IPS DF 6.9 (cell line): ENCODE measurements around the gene GCFC2.
"Not testable (repeated sequence)": the region's sequence is repeated elsewhere in the genome, so short reads cannot be mapped to it uniquely, and the experiment has no call there.

ENCODE experiments used
- DNase-seq: peaks from one replicate; pipeline ENCODE4 v3.0.0-alpha.2; 2013; ENCODE audit warnings: low read depth, low spot score
- H3K27ac ChIP-seq: one replicate; pipeline ENCODE4 v1.5.1; 2013; ENCODE audit warnings: low read length, control low read depth
- H3K27me3 ChIP-seq: 2 replicates; pipeline ENCODE4 v1.6.1; 2013; ENCODE audit warnings: mild to moderate bottlenecking, low read length; ENCODE audit not compliant: control insufficient read depth, insufficient read depth
- H3K36me3 ChIP-seq: 2 replicates; pipeline ENCODE4 v1.6.1; 2013; ENCODE audit warnings: low read length; ENCODE audit not compliant: control insufficient read depth, insufficient read depth
- H3K4me1 ChIP-seq: 2 replicates; pipeline ENCODE4 v1.6.1; 2013; ENCODE audit warnings: low read length; ENCODE audit not compliant: control insufficient read depth, insufficient read depth
- H3K4me3 ChIP-seq: 2 replicates; pipeline ENCODE4 v1.5.1; 2013; ENCODE audit warnings: mild to moderate bottlenecking, low read length
- H3K9me3 ChIP-seq: 2 replicates; pipeline ENCODE4 v1.6.1; 2013; ENCODE audit warnings: low read length, inconsistent platforms; ENCODE audit not compliant: control insufficient read depth, insufficient read depth
- WGBS: extraction: QIAGEN DNeasy Blood & Tissue Kit; methylation state at CpG from one replicate; pipeline ENCODE4 v1.1.7; 2013; ENCODE audit warnings: mixed read lengths, missing lambda C conversion rate; ENCODE audit not compliant: insufficient read length, insufficient coverage; 5-methylcytosine and 5-hydroxymethylcytosine counted together

Gene GCFC2

DNA sequence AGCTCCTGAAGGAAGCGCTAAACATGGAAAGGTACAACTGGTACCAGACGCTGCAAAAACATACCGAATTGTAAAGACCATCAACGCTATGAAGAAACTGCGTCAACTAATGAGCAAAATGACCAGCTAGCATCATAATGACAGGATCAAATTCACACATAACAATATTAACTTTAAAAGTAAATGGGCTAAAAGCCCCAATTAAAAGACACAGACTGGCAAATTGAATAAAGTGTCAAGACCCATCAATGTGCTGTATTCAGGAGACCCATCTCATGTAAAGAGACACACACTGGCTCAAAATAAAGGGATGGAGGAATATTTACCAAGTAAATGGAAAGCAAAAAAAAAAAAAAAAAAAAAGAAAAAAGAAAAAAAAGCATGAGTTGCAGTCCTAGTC is 27.3 kb downstream of the GCFC2 start:
- H3K27ac ChIP-seq, DNase-seq, H3K9me3 ChIP-seq, H3K4me3 ChIP-seq, H3K4me1 ChIP-seq, H3K27me3 ChIP-seq, H3K36me3 ChIP-seq: not testable (repeated sequence)
- WGBS: no CpG with 5 or more reads among the region's 5 CpGs

DNA sequence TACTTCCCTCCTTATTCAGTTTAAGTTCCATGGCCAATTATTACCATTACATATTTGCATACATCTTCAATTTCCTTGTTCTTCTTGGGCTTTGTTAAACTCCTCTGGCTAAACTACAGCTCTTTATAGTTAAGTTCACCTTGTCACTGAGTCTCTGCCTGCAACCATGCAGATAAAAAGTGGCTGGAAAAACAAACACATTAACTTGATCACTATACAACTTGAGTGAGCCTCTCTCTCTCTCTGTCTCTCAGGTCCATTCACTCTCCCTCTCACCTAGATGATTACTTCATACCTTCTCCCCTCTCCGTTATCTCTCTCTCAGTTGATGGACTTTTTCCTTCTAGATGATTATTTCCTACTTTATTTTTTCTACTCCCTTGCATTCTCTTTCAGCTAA is 30.3 kb downstream of the GCFC2 start:
- Histone ChIP-seq H3K9me3 (no peaks in the 10 kb centered on the region), H3K4me3 (no peak overlapping the region), H3K27ac (no peak overlapping the region), H3K36me3 (no peaks in the 10 kb centered on the region), H3K27me3 (no peaks in the 10 kb centered on the region), H3K4me1 (no peaks in the 10 kb centered on the region)
- no peak for DNase-seq
- WGBS: 100% methylated on average over 1 of the region's 1 CpG

DNA sequence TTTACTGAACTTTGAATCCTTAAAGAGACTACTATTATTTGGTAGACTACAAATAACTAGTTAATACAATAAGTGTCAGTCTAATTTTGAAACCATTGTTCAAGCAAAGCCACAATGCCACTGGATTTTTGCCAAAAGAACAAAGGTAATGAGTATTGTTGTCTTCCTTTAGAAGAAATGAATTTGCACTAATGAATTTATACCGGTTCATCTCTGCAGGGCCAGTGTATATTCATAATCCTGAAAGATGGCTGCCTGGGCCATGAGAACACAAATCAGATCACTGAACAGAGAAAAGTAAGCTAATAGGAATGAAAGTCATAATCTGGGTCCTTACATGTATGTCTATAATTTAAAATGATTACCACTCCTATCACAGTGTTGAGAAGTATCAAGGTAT is 31.2 kb downstream of the GCFC2 start:
- no peaks in the 10 kb centered on the region for H3K27me3 ChIP-seq
- no peaks in the 10 kb centered on the region for H3K4me1 ChIP-seq
- no CpG with 5 or more reads among the region's 1 CpG for WGBS
- no peak overlapping the region for H3K27ac ChIP-seq
- H3K36me3 ChIP-seq: no peaks in the 10 kb centered on the region
- no peak for DNase-seq
- no peak overlapping the region for H3K4me3 ChIP-seq
- H3K9me3 ChIP-seq: no peaks in the 10 kb centered on the region

DNA sequence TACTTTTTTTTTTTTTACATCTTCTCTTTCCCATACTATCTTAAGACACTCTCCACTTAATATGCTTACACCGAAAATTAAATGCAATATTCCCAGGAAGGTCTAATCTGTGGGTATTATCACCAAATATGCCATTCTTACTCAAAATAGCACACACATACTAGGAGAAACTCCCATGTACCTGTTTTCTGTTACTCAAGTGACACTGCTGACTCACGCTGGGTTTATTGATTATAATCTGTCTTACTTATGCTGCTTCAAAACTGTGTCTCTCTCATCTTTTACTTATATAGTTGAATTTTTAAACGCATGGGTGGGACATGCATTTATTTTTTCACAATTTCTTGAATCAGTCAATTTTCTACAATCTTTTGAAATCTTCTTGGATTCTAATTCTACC is 34.3 kb downstream of the GCFC2 start:
- H3K9me3 ChIP-seq: no peaks in the 10 kb centered on the region
- no peak for DNase-seq
- H3K36me3 ChIP-seq: no peaks in the 10 kb centered on the region
- no peak overlapping the region for H3K27ac ChIP-seq
- no peak overlapping the region for H3K4me3 ChIP-seq
- WGBS: 100% methylated on average over 1 of the region's 3 CpGs
- H3K27me3 ChIP-seq: no peaks in the 10 kb centered on the region
- H3K4me1 ChIP-seq: no peaks in the 10 kb centered on the region

DNA sequence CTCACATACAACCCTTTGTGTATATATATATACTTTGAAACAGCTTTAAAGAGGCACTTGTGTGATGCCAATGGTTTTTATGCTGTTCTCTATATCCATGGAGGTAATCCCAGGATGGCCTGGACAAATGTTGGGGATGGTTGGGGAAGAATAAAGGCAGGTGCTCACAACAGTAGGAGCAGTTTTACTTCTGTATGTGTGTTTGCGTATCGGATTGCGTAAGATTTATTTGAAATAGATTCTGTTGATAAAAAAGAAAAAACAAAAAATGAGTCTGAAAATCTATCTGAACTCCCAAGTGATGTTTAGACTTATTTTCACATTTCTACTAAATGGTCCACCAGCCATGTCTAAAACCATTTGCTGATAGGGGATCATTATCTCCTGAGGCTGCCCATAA is 34.8 kb downstream of the GCFC2 start:
- WGBS: 100% methylated on average over 3 of the region's 3 CpGs
- DNase-seq: no peak
- Histone ChIP-seq H3K9me3 (no peaks in the 10 kb centered on the region), H3K4me1 (no peaks in the 10 kb centered on the region), H3K4me3 (no peak overlapping the region), H3K27ac (no peak overlapping the region), H3K27me3 (no peaks in the 10 kb centered on the region), H3K36me3 (no peaks in the 10 kb centered on the region)

DNA sequence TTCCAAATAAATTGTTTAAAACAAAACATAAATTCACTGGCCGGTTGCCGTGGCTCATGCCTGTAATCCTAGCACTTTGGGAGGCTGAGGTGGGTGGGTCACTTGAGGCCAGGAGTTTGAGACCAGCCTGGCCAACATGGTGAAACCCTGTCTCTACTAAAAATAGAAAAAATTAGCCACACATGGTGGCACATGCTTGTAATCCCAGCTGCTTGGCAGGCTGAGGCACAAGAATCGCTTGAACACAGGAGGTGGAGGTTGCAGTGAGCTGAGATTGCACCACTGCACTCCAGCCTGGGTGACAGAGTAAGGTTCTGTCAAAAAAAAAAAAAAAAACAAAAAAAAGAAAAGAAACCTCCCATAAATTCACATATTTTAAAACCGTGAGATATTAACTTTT is 35.3 kb downstream of the GCFC2 start:
- H3K4me1 ChIP-seq, H3K36me3 ChIP-seq: not testable (repeated sequence)
- no CpG with 5 or more reads among the region's 4 CpGs for WGBS

DNA sequence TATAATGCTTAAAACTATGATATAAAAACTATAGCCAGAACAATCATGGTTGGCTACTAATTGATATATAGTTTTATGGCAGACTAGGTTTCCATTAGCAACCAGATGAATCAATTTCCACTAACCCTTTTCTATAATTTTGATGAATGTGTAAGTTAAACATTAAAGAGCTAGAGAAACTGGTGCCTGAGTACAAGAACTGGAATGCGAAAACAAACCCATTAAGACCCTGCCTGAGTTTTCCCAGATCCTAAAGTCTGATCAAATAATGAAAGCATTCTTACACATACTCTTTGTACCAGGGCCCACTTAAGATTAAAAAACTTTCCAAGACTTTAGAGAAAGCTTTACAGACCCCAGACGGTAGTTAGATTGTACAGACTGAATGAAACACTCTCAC is 42.8 kb downstream of the GCFC2 start:
- no peak for DNase-seq
- no peak overlapping the region for H3K4me3 ChIP-seq
- WGBS: no CpG with 5 or more reads among the region's 2 CpGs
- H3K4me1 ChIP-seq: no peaks in the 10 kb centered on the region
- no peaks in the 10 kb centered on the region for H3K9me3 ChIP-seq
- H3K36me3 ChIP-seq: no peaks in the 10 kb centered on the region
- no peaks in the 10 kb centered on the region for H3K27me3 ChIP-seq
- no peak overlapping the region for H3K27ac ChIP-seq

More for the DNA sequence above, 35.3 kb downstream of the GCFC2 start:
- not testable (repeated sequence) for H3K27ac ChIP-seq, DNase-seq, H3K4me3 ChIP-seq, H3K27me3 ChIP-seq, H3K9me3 ChIP-seq

DNA sequence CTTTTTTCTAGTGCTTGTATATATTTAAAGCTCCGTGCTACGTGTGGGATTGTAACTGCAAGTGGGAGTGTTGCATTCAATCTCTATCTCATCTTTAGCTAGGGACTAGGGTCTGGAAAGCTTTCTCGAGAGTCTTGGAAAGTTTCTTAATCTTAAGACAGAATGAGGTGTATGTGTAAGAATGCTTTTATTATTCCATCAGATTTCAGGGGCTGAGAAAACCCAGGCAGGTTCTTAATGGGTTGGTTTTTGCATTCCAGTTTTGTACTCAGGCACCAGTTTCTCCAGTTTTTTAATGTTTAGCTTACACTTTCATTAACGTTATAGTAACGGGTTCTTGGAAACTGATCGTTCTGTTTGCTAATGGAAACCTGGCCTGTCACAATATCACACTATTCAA is 43.8 kb downstream of the GCFC2 start:
- no peak for DNase-seq
- no peaks in the 10 kb centered on the region for H3K27me3 ChIP-seq
- H3K9me3 ChIP-seq: no peaks in the 10 kb centered on the region
- no peak overlapping the region for H3K4me3 ChIP-seq
- no peaks in the 10 kb centered on the region for H3K4me1 ChIP-seq
- WGBS: no CpG with 5 or more reads among the region's 6 CpGs
- H3K36me3 ChIP-seq: no peaks in the 10 kb centered on the region
- no peak overlapping the region for H3K27ac ChIP-seq

DNA sequence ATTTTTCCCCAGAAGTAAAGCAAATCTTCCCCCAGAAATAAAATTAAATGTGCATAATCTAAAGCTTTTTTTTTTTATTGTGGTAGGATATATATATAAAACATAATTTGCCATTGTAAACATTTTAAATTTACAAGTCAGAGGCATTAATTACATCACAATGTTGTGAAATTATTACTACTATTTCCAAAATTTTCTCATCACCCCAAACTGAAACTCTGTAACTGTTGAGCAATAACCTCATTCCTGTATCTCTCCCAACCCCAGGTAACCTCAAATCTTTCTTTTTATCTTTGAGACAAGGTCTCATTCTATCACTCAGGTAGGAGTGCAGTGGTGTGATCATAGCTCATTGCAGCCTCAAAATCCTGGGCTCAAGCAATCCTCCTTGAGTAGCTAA is 52.9 kb downstream of the GCFC2 start:
- no peak overlapping the region for H3K4me3 ChIP-seq
- H3K27me3 ChIP-seq: no peaks in the 10 kb centered on the region
- peaks cover 11% of the 10 kb centered on the region; the same call in 1 of the 2 replicates for H3K36me3 ChIP-seq
- H3K27ac ChIP-seq: no peak overlapping the region
- no peaks in the 10 kb centered on the region for H3K9me3 ChIP-seq
- no peak for DNase-seq
- no peaks in the 10 kb centered on the region for H3K4me1 ChIP-seq

DNA sequence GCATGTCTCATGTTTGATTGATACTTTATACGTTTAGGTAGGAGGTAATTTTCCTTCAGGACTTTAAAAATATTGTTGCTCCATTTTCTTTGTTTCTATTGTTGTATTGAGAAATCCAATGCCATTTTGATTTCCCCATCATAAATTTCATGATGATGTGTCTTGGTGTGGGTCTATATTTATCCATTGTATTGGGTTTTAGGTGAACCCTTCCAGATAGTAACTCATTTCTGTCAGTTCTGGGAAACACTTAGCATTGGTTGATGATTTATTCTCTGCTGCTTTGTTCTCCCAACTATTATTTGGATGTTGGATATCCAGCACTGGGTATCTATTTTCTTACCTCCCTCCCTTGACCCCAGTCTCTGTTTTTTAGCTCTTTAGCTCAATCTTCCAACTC is 54.2 kb downstream of the GCFC2 start:
- Histone ChIP-seq H3K9me3 (no peaks in the 10 kb centered on the region), H3K4me1 (no peaks in the 10 kb centered on the region), H3K27me3 (no peaks in the 10 kb centered on the region), H3K36me3 (peaks cover 11% of the 10 kb centered on the region; the same call in 1 of the 2 replicates), H3K4me3 (no peak overlapping the region), H3K27ac (no peak overlapping the region)
- WGBS: no CpG with 5 or more reads among the region's 1 CpG
- DNase-seq: no peak

DNA sequence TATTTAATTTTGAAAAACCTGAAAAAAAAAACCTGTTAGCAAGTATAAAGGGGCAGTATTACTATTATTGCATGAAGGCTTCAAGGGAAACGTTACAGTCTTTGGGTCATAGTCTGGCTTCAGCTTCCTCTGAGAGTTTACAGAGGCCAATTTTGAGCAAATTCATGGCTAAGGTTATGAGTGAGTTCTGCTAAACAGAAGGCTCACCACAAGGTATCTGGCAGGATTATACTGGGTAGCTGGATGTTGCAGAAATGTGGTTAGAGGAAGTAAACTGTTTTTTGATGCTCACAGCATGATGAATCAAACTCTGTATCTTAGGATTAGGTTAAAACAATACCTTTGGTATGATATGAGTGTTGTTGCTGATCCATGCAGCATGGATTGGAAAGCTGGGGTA is 54.9 kb downstream of the GCFC2 start:
- H3K4me1 ChIP-seq: no peaks in the 10 kb centered on the region
- H3K4me3 ChIP-seq: no peak overlapping the region
- no CpG with 5 or more reads among the region's 1 CpG for WGBS
- H3K36me3 ChIP-seq: peaks cover 14% of the 10 kb centered on the region; the same call in 1 of the 2 replicates
- no peak overlapping the region for H3K27ac ChIP-seq
- no peaks in the 10 kb centered on the region for H3K27me3 ChIP-seq
- H3K9me3 ChIP-seq: no peaks in the 10 kb centered on the region
- no peak for DNase-seq
